H9 (cell line): ENCODE measurements around the gene ARID4A. TPM values are rescaled to one million over a fixed set of nuclear protein-coding genes. Genes with fewer than 3 reads are reported as not detected.
A peak's percentile ranks its signal among the peaks of the same experiment; 100 is the strongest.

Source experiments
- DNase-seq: peaks from one replicate; pipeline ENCODE4 v3.0.0-alpha.2; 2017
- H2AFZ ChIP-seq: one replicate; pipeline ENCODE4 v1.6.1; 2013; ENCODE audit warnings: mild to moderate bottlenecking, low read length, control low read depth, moderate library complexity
- H2AK5ac ChIP-seq: 2 replicates; pipeline ENCODE4 v1.6.1; 2013; ENCODE audit warnings: low read length, control low read depth, mixed read lengths; ENCODE audit not compliant: insufficient read length
- H2BK120ac ChIP-seq: one replicate; pipeline ENCODE4 v1.6.1; 2013; ENCODE audit warnings: low read depth, mild to moderate bottlenecking, low read length, control low read depth, inconsistent platforms; ENCODE audit not compliant: poor library complexity, severe bottlenecking
- H2BK12ac ChIP-seq: 2 replicates; pipeline ENCODE4 v1.6.1; 2013; ENCODE audit warnings: low read length, control low read depth, mixed read lengths, low read depth; ENCODE audit not compliant: insufficient read length
- H2BK15ac ChIP-seq: 2 replicates; pipeline ENCODE4 v1.6.1; 2013; ENCODE audit warnings: low read depth, low read length, control low read depth
- H2BK20ac ChIP-seq: one replicate; pipeline ENCODE4 v1.6.1; 2013; ENCODE audit warnings: low read depth, mild to moderate bottlenecking, low read length, control low read depth, inconsistent platforms; ENCODE audit not compliant: poor library complexity, severe bottlenecking
- H2BK5ac ChIP-seq: 2 replicates; pipeline ENCODE4 v1.6.1; 2013; ENCODE audit warnings: low read length, control low read depth, mixed read lengths; ENCODE audit not compliant: insufficient read length
- H3K14ac ChIP-seq: 2 replicates; pipeline ENCODE4 v1.6.1; 2013; ENCODE audit warnings: low read length, control low read depth; ENCODE audit not compliant: insufficient read depth
- H3K18ac ChIP-seq: 2 replicates; pipeline ENCODE4 v1.6.1; 2013; ENCODE audit warnings: low read depth, mild to moderate bottlenecking, mixed read lengths, low read length, control low read depth; ENCODE audit not compliant: insufficient read length
- H3K23ac ChIP-seq: 2 replicates; pipeline ENCODE4 v1.6.1; 2013; ENCODE audit warnings: low read length, control low read depth, mixed read lengths, low read depth; ENCODE audit not compliant: insufficient read length
- H3K23me2 ChIP-seq: 2 replicates; pipeline ENCODE4 v1.6.1; 2013; ENCODE audit warnings: low read depth, mild to moderate bottlenecking, mixed read lengths, low read length, control low read depth; ENCODE audit not compliant: insufficient read length, poor library complexity, severe bottlenecking
- H3K27ac ChIP-seq: 2 replicates; pipeline ENCODE4 v1.5.1; 2013; ENCODE audit warnings: low read length, control low read depth, mixed read lengths, low read depth; ENCODE audit not compliant: insufficient read length
- H3K27me3 ChIP-seq: 2 replicates; pipeline ENCODE4 v1.6.1; 2013; ENCODE audit warnings: low read length, control low read depth, inconsistent platforms; ENCODE audit not compliant: insufficient read depth
- H3K4ac ChIP-seq: 2 replicates; pipeline ENCODE4 v1.6.1; 2013; ENCODE audit warnings: low read depth, mild to moderate bottlenecking, control low read depth, inconsistent platforms, low read length, moderate library complexity
- H3K4me1 ChIP-seq: 2 replicates; pipeline ENCODE4 v1.6.1; 2013; ENCODE audit warnings: low read length, control low read depth, inconsistent platforms; ENCODE audit not compliant: insufficient read depth
- H3K4me2 ChIP-seq: 2 replicates; pipeline ENCODE4 v1.6.1; 2013; ENCODE audit warnings: low read length, control low read depth, mixed read lengths; ENCODE audit not compliant: insufficient read length, insufficient read depth
- H3K56ac ChIP-seq: 2 replicates; pipeline ENCODE4 v1.6.1; 2013; ENCODE audit warnings: low read depth, mild to moderate bottlenecking, mixed read lengths, low read length, control low read depth; ENCODE audit not compliant: insufficient read length
- H3K79me1 ChIP-seq: 2 replicates; pipeline ENCODE4 v1.6.1; 2013; ENCODE audit warnings: low read depth, mild to moderate bottlenecking, moderate library complexity, low read length, control low read depth, inconsistent platforms; ENCODE audit not compliant: insufficient read depth, poor library complexity, severe bottlenecking
- H3K79me2 ChIP-seq: 2 replicates; pipeline ENCODE4 v1.6.1; 2013; ENCODE audit warnings: low read length, control low read depth, inconsistent platforms; ENCODE audit not compliant: insufficient read depth
- H3K9ac ChIP-seq: 2 replicates; pipeline ENCODE4 v1.6.1; 2013; ENCODE audit warnings: low read length, control low read depth, mixed read lengths; ENCODE audit not compliant: insufficient read length; ENCODE audit errors: extremely low read depth
- H3K9me3 ChIP-seq: one replicate; pipeline ENCODE4 v1.6.1; 2013; ENCODE audit warnings: low read depth, low read length, inconsistent platforms; ENCODE audit not compliant: control insufficient read depth
- H3T11ph ChIP-seq: one replicate; pipeline ENCODE4 v1.6.1; 2013; ENCODE audit warnings: mild to moderate bottlenecking, low read length, control low read depth, inconsistent platforms
- H4K20me1 ChIP-seq: one replicate; pipeline ENCODE4 v1.6.1; 2013; ENCODE audit not compliant: control insufficient read depth, insufficient read length, insufficient read depth
- H4K5ac ChIP-seq: 2 replicates; pipeline ENCODE4 v1.6.1; 2013; ENCODE audit warnings: low read depth, mild to moderate bottlenecking, mixed read lengths, low read length, control low read depth; ENCODE audit not compliant: insufficient read length
- H4K8ac ChIP-seq: replicated peaks from 2 replicates; pipeline ENCODE4 v1.6.1; 2013; ENCODE audit warnings: low read length, control low read depth, mixed read lengths, low read depth; ENCODE audit not compliant: insufficient read length
- H4K91ac ChIP-seq: 2 replicates; pipeline ENCODE4 v1.6.1; 2013; ENCODE audit warnings: low read depth, mild to moderate bottlenecking, moderate library complexity, mixed read lengths, low read length, control low read depth; ENCODE audit not compliant: insufficient read length
- H3K27ac Mint-ChIP-seq, 3 experiments: 2 replicates in 2 of 3; 3 replicates in 1 of 3; pipeline ENCODE4 v1.8.0; 2020 to 2021; ENCODE audit warnings: mixed read lengths in 3 of 3, mild to moderate bottlenecking in 1 of 3, moderate library complexity in 1 of 3
- H3K27me3 Mint-ChIP-seq: 2 replicates; pipeline ENCODE4 v1.8.0; 2021; ENCODE audit warnings: low read depth, mild to moderate bottlenecking, moderate library complexity, mixed read lengths
- H3K36me3 Mint-ChIP-seq, 3 experiments: 2 replicates in 2 of 3; 3 replicates in 1 of 3; pipeline ENCODE4 v1.8.0; 2020 to 2021; ENCODE audit warnings: low read depth in 3 of 3, mixed read lengths in 3 of 3; ENCODE audit not compliant: insufficient read depth in 1 of 3
- H3K4me1 Mint-ChIP-seq, 2 experiments: 2 replicates each; pipeline ENCODE4 v1.8.0; 2020; ENCODE audit warnings: mixed read lengths in 2 of 2
- H3K4me3 Mint-ChIP-seq, 2 experiments: 2 replicates in 1 of 2; 3 replicates in 1 of 2; pipeline ENCODE4 v1.8.0; 2020 to 2021; ENCODE audit warnings: mild to moderate bottlenecking in 2 of 2, mixed read lengths in 2 of 2, moderate library complexity in 1 of 2
- H3K9me3 Mint-ChIP-seq, 2 experiments: 2 replicates in 1 of 2; 3 replicates in 1 of 2; pipeline ENCODE4 v1.8.0; 2020; ENCODE audit warnings: mild to moderate bottlenecking in 2 of 2, mixed read lengths in 2 of 2, moderate library complexity in 1 of 2
- CTCF ChIP-seq: fragments of 200-600 bp; sonication (generic); conservative IDR thresholded peaks from 3 replicates; pipeline ENCODE4 v1.8.0; 2021; ENCODE audit warnings: antibody characterized with exemption, mild to moderate bottlenecking
- WGBS: extraction: QIAGEN DNeasy Blood & Tissue Kit; methylation state at CpG from one replicate; pipeline ENCODE4 v1.1.7; 2013; ENCODE audit warnings: missing lambda C conversion rate, low lambda C conversion rate, mixed read lengths; ENCODE audit not compliant: insufficient read length; ENCODE audit errors: extremely low coverage; 5-methylcytosine and 5-hydroxymethylcytosine counted together
- total RNA-seq: library from RNA; stranded (reverse); gene quantifications from 2 replicates; pipeline ENCODE4 v1.2.1, GENCODE V29; 2021

The ARID4A gene
- total RNA-seq, 1 experiment from 2014 or later, result 13.2 TPM

GRCh38 chr14:58299401-58300330 lies 1.3 kb downstream of the ARID4A start:
- Histone ChIP-seq H3K9ac (peak overlapping the region; percentile 68), H3K4me2 (peak overlapping the region; percentile 85), H3K4ac (no peak overlapping the region), H4K20me1 (no peaks in the 10 kb centered on the region), H3K79me1 (no peaks in the 10 kb centered on the region), H2BK15ac (no peak overlapping the region), H2BK20ac (no peak overlapping the region), H3K23me2 (peaks cover 4% of the 10 kb centered on the region), H4K8ac (no peak overlapping the region), H2BK5ac (no peak overlapping the region), H4K5ac (no peak overlapping the region), H3K9me3 (no peaks in the 10 kb centered on the region), H3K4me1 (no peaks in the 10 kb centered on the region), H3K23ac (no peak overlapping the region), H3K14ac (no peak overlapping the region), H4K91ac (no peak overlapping the region), H2AFZ (no peak overlapping the region), H3K56ac (no peak overlapping the region), H3K27me3 (no peaks in the 10 kb centered on the region), H2BK120ac (no peak overlapping the region), H3K18ac (no peak overlapping the region), H2AK5ac (no peak overlapping the region), H3K27ac (no peak overlapping the region), H2BK12ac (no peak overlapping the region), H3T11ph (no peak overlapping the region), H3K79me2 (peaks cover 20% of the 10 kb centered on the region; the same call in 1 of the 2 replicates)
- Mint-ChIP-seq H3K27ac (peak overlapping the region; percentile 60 to 70 (median 63); a peak in 4 of 7 replicates), H3K9me3 (no peaks in the 10 kb centered on the region; a peak in 1 of 5 replicates), H3K4me3 (peak overlapping the region in 1 of 2 experiments; percentile 98; a peak in 3 of 5 replicates), H3K27me3 (no peaks in the 10 kb centered on the region), H3K4me1 (peaks cover 11 to 15% of the 10 kb centered on the region in 2 experiments), H3K36me3 (peaks cover 18 to 23% (median 22%) of the 10 kb centered on the region in 3 experiments)
- no CpG with 5 or more reads among the region's 48 CpGs for WGBS
- TF ChIP-seq CTCF, result no peak
- peak; percentile 34 for DNase-seq
